HEK293 (cell line): ENCODE data around the gene GABRD.

ENCODE experiments used
- CTCF ChIA-PET: fragments of 350-600 bp; formaldehyde crosslinking; extraction: SDS; loops from one replicate; lab custom pipeline; 2021; ENCODE audit warnings: antibody characterized with exemption; lab: Yijun Ruan, JAX
- POLR2A ChIA-PET: fragments of 300-600 bp; formaldehyde crosslinking; extraction: SDS; loops from one replicate; lab custom pipeline; 2020; ENCODE audit warnings: antibody characterized with exemption, inconsistent platforms; lab: Yijun Ruan, JAX
- H3K27ac ChIP-seq: fragments of 200-500 bp; sonication (Bioruptor generic); 2 replicates; pipeline ENCODE4 v1.5.1; 2014; ENCODE audit warnings: low read depth, low read length, control low read depth, inconsistent platforms; ENCODE audit errors: extremely low read depth
- H3K36me3 ChIP-seq, 2 experiments: fragments of 200-500 bp in 1 of 2; sonication (Bioruptor generic) in 1 of 2; 1 replicate in 1 of 2; 2 replicates in 1 of 2; pipeline ENCODE4 v1.5.1; 2014 to 2017; ENCODE audit warnings: inconsistent platforms in 2 of 2, low read length in 2 of 2; ENCODE audit not compliant: control insufficient read depth in 2 of 2, insufficient read depth in 1 of 2
- H3K4me1 ChIP-seq: fragments of 200-500 bp; sonication (Bioruptor generic); 2 replicates; pipeline ENCODE4 v1.5.1; 2014; ENCODE audit warnings: mild to moderate bottlenecking, low read length, inconsistent platforms; ENCODE audit not compliant: control insufficient read depth, insufficient read depth
- H3K4me3 ChIP-seq: 2 replicates; pipeline ENCODE4 v1.5.1; 2011; ENCODE audit warnings: low read depth, mild to moderate bottlenecking, control low read depth, low read length, moderate library complexity
- H3K9me3 ChIP-seq: fragments of 200-500 bp; sonication (Bioruptor generic); 2 replicates; pipeline ENCODE4 v1.5.1; 2014; ENCODE audit warnings: low read depth, low read length, inconsistent platforms; ENCODE audit not compliant: control insufficient read depth, insufficient read depth
- EGR2 ChIP-seq: fragments of 450-650 bp; formaldehyde crosslinking; IDR thresholded peaks from 2 replicates; pipeline ENCODE4 v1.5.1; 2016; ENCODE audit warnings: low read depth, missing biosample characterization, missing genetic modification characterization
- PATZ1 ChIP-seq: fragments of 450-650 bp; formaldehyde crosslinking; IDR thresholded peaks from 2 replicates; pipeline ENCODE4 v1.5.1; 2016; ENCODE audit warnings: missing biosample characterization, missing genetic modification characterization
- SALL2 ChIP-seq: fragments of 450-650 bp; formaldehyde crosslinking; IDR thresholded peaks from 2 replicates; pipeline ENCODE4 v1.5.0; 2017; ENCODE audit warnings: missing biosample characterization, mild to moderate bottlenecking, missing genetic modification characterization, borderline replicate concordance
- SP2 ChIP-seq: fragments of 450-650 bp; formaldehyde crosslinking; IDR thresholded peaks from 2 replicates; pipeline ENCODE4 v1.5.1; 2016; ENCODE audit warnings: missing biosample characterization, missing genetic modification characterization
- WT1 ChIP-seq: fragments of 450-650 bp; formaldehyde crosslinking; IDR thresholded peaks from 2 replicates; pipeline ENCODE4 v1.5.1; 2016; ENCODE audit warnings: missing biosample characterization, missing genetic modification characterization
- ZBTB20 ChIP-seq: fragments of 450-650 bp; formaldehyde crosslinking; IDR thresholded peaks from 2 replicates; pipeline ENCODE4 v1.5.1; 2016; ENCODE audit warnings: missing biosample characterization, missing genetic modification characterization
- ZBTB8A ChIP-seq: fragments of 450-650 bp; formaldehyde crosslinking; IDR thresholded peaks from 2 replicates; pipeline ENCODE4 v1.5.1; 2016; ENCODE audit warnings: missing biosample characterization, missing genetic modification characterization
- ZFHX2 ChIP-seq: fragments of 450-650 bp; formaldehyde crosslinking; conservative IDR thresholded peaks from 2 replicates; pipeline ENCODE4 v1.5.1; 2016; ENCODE audit warnings: missing biosample characterization, missing genetic modification characterization
- ZFP37 ChIP-seq: fragments of 450-650 bp; formaldehyde crosslinking; IDR thresholded peaks from 2 replicates; pipeline ENCODE4 v1.5.1; 2016; ENCODE audit warnings: missing biosample characterization, missing genetic modification characterization
- ZFP41 ChIP-seq: fragments of 450-650 bp; formaldehyde crosslinking; IDR thresholded peaks from 2 replicates; pipeline ENCODE4 v1.5.1; 2016; ENCODE audit warnings: missing biosample characterization, missing genetic modification characterization, borderline replicate concordance
- ZIC2 ChIP-seq: fragments of 450-650 bp; formaldehyde crosslinking; IDR thresholded peaks from 2 replicates; pipeline ENCODE4 v1.5.1; 2016; ENCODE audit warnings: missing biosample characterization, missing genetic modification characterization
- ZNF155 ChIP-seq: fragments of 450-650 bp; formaldehyde crosslinking; IDR thresholded peaks from 2 replicates; pipeline ENCODE4 v1.5.1; 2016; ENCODE audit warnings: missing biosample characterization, missing genetic modification characterization
- ZNF239 ChIP-seq: fragments of 450-650 bp; formaldehyde crosslinking; IDR thresholded peaks from 2 replicates; pipeline ENCODE4 v1.5.1; 2016; ENCODE audit warnings: missing biosample characterization, missing genetic modification characterization
- ZNF248 ChIP-seq: fragments of 450-650 bp; formaldehyde crosslinking; IDR thresholded peaks from 2 replicates; pipeline ENCODE4 v1.5.1; 2017; ENCODE audit warnings: missing biosample characterization, missing genetic modification characterization
- ZNF350 ChIP-seq: fragments of 450-650 bp; formaldehyde crosslinking; IDR thresholded peaks from 2 replicates; pipeline ENCODE4 v1.5.0; 2017; ENCODE audit warnings: missing biosample characterization, mild to moderate bottlenecking, missing genetic modification characterization
- ZNF366 ChIP-seq: fragments of 450-650 bp; formaldehyde crosslinking; conservative IDR thresholded peaks from 2 replicates; pipeline ENCODE4 v1.5.1; 2016; ENCODE audit warnings: missing biosample characterization, missing genetic modification characterization
- ZNF416 ChIP-seq: fragments of 450-650 bp; formaldehyde crosslinking; IDR thresholded peaks from 2 replicates; pipeline ENCODE4 v1.5.1; 2016; ENCODE audit warnings: missing biosample characterization, missing genetic modification characterization
- ZNF433 ChIP-seq: fragments of 450-650 bp; formaldehyde crosslinking; IDR thresholded peaks from 2 replicates; pipeline ENCODE4 v1.5.1; 2016; ENCODE audit warnings: missing biosample characterization, missing genetic modification characterization, low read depth
- ZNF488 ChIP-seq: fragments of 450-650 bp; formaldehyde crosslinking; IDR thresholded peaks from 2 replicates; pipeline ENCODE4 v1.5.1; 2016; ENCODE audit warnings: missing biosample characterization, missing genetic modification characterization
- ZNF529 ChIP-seq: fragments of 450-650 bp; formaldehyde crosslinking; IDR thresholded peaks from 2 replicates; pipeline ENCODE4 v1.5.1; 2017; ENCODE audit warnings: missing genetic modification characterization, missing biosample characterization; ENCODE audit not compliant: insufficient replicate concordance
- ZNF639 ChIP-seq: fragments of 450-650 bp; formaldehyde crosslinking; IDR thresholded peaks from 2 replicates; pipeline ENCODE4 v1.5.1; 2016; ENCODE audit warnings: missing biosample characterization, missing genetic modification characterization
- ZXDB ChIP-seq: fragments of 450-650 bp; formaldehyde crosslinking; IDR thresholded peaks from 2 replicates; pipeline ENCODE4 v1.5.1; 2016; ENCODE audit warnings: missing biosample characterization, missing genetic modification characterization

GABRD gene

GRCh38 chr1:2031546-2032540 lies 12.7 kb downstream of the GABRD start:
- no peaks in the 10 kb centered on the region for H3K9me3 ChIP-seq
- H3K27ac ChIP-seq = no peak overlapping the region
- H3K36me3 ChIP-seq = no peaks in the 10 kb centered on the region
- CTCF ChIA-PET = interaction anchor here (4.1 kb wide), 1 partner anchor 14 kb away, joined by 35 read pairs; no protein-coding TSS in a partner anchor
- TF ChIP-seq ZBTB8A (tag by site-specific recombination) (no peak), SP2 (tag by site-specific recombination) (peak; percentile 24; the same call in 1 of the 2 replicates), ZNF639 (no peak), ZFP37 (tag by site-specific recombination) (no peak), ZNF488 (tag by site-specific recombination) (no peak), ZNF529 (tag by site-specific recombination) (no peak), ZIC2 (tag by site-specific recombination) (peak; percentile 55), ZNF433 (tag by site-specific recombination) (no peak)
- H3K4me1 ChIP-seq = no peaks in the 10 kb centered on the region
- no peak overlapping the region for H3K4me3 ChIP-seq
- POLR2A ChIA-PET = no interaction called here

- CTCF ChIA-PET = interaction anchor here (0.6 to 4.1 kb wide), 2 partner anchors 13 to 16 kb away, joined by 3 to 35 read pairs; no protein-coding TSS in a partner anchor
These were observed 13.6 kb downstream of the GABRD start for GRCh38 chr1:2032737-2033136.

More at GRCh38 chr1:2032737-2033136, 13.6 kb downstream of the GABRD start:
- Histone ChIP-seq H3K27ac (no peak overlapping the region), H3K9me3 (no peaks in the 10 kb centered on the region), H3K36me3 (no peaks in the 10 kb centered on the region), H3K4me3 (no peak overlapping the region), H3K4me1 (no peaks in the 10 kb centered on the region)
- TF ChIP-seq ZNF155 (tag by site-specific recombination) (no peak), EGR2 (tag by site-specific recombination) (peak; percentile 49; the same call in 1 of the 2 replicates), ZFHX2 (peak; percentile 43; the same call in 1 of the 2 replicates), ZBTB20 (no peak), SALL2 (no peak), ZNF239 (tag by site-specific recombination) (no peak), PATZ1 (tag by site-specific recombination) (no peak), ZNF248 (tag by site-specific recombination) (no peak), ZNF350 (tag by site-specific recombination) (no peak), WT1 (tag by site-specific recombination) (no peak), ZXDB (tag by site-specific recombination) (no peak), ZFP41 (tag by site-specific recombination) (no peak), ZNF416 (no peak), ZNF366 (tag by site-specific recombination) (no peak), ZNF488 (tag by site-specific recombination) (no peak)
- POLR2A ChIA-PET = no interaction called here
